ENCODE results near the gene TMED7.

DNA sequence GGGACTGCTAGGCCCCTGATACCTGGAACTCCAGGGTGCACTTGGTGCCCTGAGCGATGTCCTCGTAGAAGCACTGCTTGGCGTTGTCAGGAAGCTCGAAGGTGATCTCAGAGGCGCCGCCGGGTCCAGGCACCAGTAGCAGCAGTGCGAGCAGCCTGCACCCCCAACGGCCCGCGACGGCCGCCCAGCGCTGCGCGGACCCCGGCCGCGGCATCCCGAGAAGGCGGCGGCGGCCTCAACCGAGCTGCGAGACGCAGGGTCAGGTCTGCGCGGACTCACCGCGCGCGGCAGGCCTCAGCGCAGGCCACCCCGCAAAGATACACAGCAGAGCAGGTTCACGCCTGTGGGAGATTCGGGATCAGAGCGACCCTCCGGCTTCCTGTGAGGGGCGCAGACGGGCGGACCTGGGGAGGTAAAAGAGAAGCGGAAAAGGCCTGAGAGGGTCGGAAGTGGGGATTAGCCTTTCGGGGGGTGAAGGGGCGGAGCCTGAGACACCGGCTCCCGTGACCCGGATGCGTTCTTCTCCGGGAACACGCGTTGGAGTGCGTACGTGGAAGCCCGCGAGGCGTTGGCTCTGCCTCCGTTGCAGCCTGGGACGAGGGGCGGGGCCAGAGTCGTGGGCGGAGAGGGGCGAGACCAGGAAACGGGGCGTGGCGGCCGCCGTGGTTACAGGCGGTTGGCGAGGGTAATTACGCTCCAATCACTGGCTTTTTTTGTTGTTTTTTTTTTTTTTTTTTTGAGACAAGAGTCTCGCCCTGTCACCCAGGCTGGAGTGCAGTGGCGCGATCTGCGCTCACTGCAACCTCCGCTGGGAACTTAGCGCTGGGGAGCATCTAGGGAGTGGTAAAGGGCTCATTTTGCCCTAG, at the start of gene TMED7:
- TF ChIP-seq CTCF (IDR thresholded peaks at IDR 0.05) (no peak), POLR2A (IDR thresholded peaks at IDR 0.05) (peak in 1 of 2 donors; percentile 37)

All from lower leg skin (tissue), 3 donors.